ENCODE results near the gene FAM124A.

FAM124A gene

GRCh38 chr13:51243832-51244231, 21.6 kb downstream of the FAM124A start:
- peak; percentile 39 for DNase-seq

DNA sequence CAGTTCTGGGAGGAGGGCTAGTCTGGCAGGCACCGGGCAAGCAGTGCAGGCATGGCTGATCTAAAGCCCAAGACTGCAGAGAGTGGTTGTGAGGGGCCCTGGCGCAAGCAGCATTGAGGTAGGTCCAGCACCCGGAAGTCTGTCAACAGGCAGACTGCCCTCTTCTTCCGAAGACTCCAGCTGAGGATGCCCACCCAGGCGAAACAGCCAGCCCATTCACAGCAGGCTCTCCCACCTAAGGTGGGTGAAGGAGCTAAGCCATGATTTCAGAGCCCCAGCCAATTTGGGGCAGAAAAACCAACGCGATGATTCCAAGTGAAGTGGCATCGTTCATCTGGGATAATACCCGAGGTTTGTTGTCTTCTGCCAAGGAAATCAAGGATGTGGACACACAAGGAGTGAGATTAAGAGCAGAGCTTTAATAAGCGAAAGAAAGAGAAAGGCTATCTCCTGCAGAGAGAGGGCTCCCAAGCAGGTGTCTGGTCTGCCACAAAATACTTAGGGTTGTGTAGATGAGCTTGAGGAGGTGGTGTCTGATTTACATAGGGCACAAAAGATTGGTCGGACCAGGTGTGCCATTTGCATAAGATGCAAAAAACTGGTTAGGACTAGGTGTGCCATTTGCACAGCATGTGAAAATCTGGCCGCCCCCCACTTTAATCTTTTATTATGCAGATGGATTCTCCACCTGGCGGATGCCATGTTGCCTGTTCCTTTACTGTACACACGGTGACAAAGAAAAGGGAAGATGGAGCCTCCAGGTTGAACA, 22.6 kb downstream of the FAM124A start:
- DNase-seq: no peak

GRCh38 chr13:51245583-51245982, 23.4 kb downstream of the FAM124A start:
- no peak for DNase-seq

DNA sequence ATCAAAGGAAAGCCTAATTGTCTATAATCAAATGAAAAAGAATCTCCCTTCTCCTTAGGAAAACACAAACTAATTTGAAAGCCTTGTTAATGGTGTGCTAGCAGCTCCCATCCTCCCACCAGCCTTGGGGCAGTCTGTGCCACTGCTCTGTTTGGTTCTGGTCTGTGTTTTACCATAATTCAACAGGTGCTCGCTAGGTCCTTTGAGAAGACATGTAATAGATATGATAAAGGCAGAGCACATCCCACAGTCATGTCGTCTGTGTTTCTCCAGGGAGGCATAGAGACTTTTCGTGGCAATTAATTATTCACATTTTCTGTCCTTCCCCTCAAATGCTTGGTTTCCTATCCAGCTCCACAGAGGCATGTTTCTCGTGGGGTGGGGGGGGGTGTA, 23.8 kb downstream of the FAM124A start:
- DNase-seq: no peak

- no peak for DNase-seq
Observed at GRCh38 chr13:51246418-51247277, 24.4 kb downstream of the FAM124A start.

DNA sequence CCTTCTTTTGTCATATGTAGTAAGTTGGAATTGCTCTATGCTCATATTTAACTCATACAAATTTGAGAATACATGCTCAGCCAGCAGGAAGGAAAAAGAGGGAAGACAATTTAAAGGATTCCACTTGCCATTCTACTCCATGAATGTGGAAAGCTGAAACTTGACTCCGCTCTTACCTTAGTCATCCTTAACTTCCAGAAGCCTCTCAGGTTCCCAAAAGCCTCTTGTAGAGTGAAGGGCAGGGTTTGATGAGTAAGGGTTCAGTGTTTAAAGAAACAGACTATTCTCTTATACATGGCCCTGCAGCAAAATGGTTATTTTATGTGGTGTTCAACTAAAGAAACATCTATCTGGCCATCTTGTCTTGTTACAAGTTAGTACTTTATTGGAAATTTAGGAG, 27.1 kb downstream of the FAM124A start:
- no peak for DNase-seq

- DNase-seq: no peak
Observed at GRCh38 chr13:51249770-51250741, 27.9 kb downstream of the FAM124A start.

GRCh38 chr13:51251480-51251879, 29.3 kb downstream of the FAM124A start:
- DNase-seq: no peak

GRCh38 chr13:51252954-51253532, 30.8 kb downstream of the FAM124A start:
- no peak for DNase-seq

DNA sequence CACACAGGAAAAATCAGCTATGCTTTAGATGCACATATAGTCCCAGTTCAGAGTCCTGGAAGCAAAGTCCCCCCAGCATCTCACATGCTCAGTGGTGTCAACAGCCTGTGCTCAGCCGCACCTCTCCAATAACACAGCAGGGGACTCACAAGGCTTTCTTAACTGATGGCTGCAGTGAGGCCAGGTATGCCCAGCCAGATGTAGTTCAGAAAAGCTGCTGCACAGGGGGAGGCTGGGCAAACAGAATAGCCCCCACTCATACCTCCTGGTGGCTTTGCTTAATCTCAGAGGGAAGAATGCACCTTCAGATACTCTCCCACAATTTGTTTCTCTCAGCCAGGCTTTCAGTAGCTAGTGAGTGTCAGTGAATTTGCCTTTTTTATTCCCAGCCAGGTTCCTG, 33.4 kb downstream of the FAM124A start:
- DNase-seq: no peak

DNA sequence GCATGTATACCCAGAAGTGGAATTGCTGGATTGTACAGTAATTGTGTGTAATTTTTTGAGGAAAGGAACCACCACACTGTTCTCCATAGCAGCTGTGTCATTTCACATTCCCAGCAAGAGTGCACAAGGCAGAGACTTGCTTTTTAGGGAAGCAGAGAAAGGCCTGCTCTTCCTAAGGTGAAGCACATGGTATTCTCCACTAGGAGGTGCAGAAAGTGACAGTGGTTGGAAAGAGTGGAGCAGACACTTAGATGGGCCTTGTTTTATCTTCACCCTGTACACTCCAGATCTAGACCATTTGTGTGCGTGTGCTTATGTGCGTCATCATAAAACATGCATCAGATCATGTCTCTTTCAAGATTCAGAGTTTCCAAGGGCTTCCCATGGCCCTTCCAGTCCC, 35.0 kb downstream of the FAM124A start:
- no peak for DNase-seq

- peak; percentile 35 for DNase-seq
Observed at GRCh38 chr13:51258612-51259548, 36.7 kb downstream of the FAM124A start.

GRCh38 chr13:51260154-51260553, 38.0 kb downstream of the FAM124A start:
- DNase-seq: no peak

DNA sequence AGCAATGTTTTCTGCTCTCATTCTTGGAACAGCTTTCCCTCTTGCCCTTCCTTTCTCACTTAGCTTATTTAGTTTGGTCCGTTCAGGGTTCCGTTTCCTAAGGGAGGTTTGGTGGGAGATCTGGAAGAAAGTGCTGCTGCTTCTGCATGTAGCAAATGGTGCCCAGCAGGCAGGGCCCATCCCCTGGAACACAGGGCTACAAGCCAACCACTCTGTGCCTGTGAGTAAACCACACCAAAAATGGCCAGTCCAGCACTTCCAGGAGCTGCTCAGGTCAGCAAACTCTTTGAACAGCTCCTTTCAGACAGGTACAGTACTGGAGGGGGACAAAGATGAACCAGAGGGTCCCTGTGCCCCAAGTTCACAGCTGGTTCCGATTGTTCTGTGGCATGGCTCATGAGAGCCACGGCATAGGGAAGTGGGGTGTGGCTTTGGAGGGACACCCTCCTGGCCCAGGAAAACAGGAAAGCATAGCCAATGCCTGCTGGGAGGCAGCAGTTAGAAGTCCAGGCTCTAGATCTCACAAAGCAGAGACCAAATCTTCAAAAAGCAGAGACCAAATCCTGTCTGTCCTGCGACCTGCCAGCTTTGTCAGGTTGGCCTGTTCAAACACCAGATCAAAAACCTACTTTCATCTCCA, 39.5 kb downstream of the FAM124A start:
- no peak for DNase-seq

DNA sequence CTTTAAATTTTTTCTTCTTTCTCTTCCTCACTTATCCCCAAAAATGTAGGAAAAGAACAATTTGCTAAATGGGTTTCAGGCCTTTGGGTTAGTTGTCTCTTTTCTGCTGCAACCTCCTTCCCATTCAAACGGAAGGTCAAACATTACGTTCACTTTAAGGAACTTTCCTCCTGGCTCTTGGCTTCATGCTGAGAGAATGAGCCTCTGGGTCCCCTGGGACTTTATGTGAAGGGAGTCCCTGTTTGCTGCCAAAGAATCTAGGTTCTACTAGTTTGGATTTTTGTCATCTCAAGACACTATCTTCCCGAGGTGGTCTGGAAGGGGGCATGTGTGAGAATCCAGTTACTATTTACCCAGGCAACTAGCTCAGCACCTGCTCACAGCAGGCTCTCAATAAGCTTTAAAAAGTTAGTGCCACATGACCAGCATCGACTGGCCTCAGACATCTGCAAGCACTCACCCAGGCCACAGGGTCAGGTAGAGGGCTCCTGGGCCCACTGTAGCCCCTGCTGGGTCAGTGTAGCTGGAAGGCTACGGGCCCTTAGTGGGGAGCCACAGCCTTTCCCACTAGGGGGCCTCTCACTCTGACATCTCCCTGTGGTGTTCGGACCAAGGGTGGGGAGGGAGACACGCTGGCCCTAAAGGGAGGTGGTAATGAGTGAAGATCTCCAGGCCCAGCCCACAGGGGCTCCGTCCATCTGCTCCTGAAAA, 40.5 kb downstream of the FAM124A start:
- DNase-seq: no peak

- no peak for DNase-seq
Observed at GRCh38 chr13:51266642-51267041, 44.4 kb downstream of the FAM124A start.

- DNase-seq: no peak
Observed at GRCh38 chr13:51267622-51268021, 45.4 kb downstream of the FAM124A start.

GRCh38 chr13:51269039-51269438, 46.8 kb downstream of the FAM124A start:
- DNase-seq: no peak

GRCh38 chr13:51270623-51271415, 48.6 kb downstream of the FAM124A start:
- DNase-seq: no peak
